OCI-LY1 (cell line): ENCODE results near the gene FGA.

ENCODE experiments used
- H2AFZ ChIP-seq: fragments of 200-600 bp; sonication (generic), shearing (Covaris generic); 2 replicates; pipeline ENCODE4 v1.6.0; 2014; ENCODE audit warnings: antibody characterized with exemption, mild to moderate bottlenecking, low read length
- H3F3A ChIP-seq: fragments of 200-600 bp; sonication (generic), shearing (Covaris generic); 2 replicates; pipeline ENCODE4 v1.6.0; 2014; ENCODE audit warnings: mild to moderate bottlenecking, antibody characterized with exemption, low read length, moderate library complexity; ENCODE audit not compliant: insufficient read depth
- H3K27ac ChIP-seq: fragments of 200-600 bp; sonication (generic); 2 replicates; pipeline ENCODE4 v1.5.1; 2014; ENCODE audit warnings: low read length, mixed run types, mild to moderate bottlenecking, low read depth; ENCODE audit not compliant: poor library complexity, severe bottlenecking
- H3K27me3 ChIP-seq: fragments of 200-600 bp; sonication (generic); 2 replicates; pipeline ENCODE4 v1.6.0; 2014; ENCODE audit warnings: antibody characterized with exemption, mild to moderate bottlenecking, low read length, moderate library complexity; ENCODE audit not compliant: insufficient read depth
- H3K36me3 ChIP-seq: fragments of 200-600 bp; sonication (generic); 2 replicates; pipeline ENCODE4 v1.6.1; 2014; ENCODE audit warnings: mild to moderate bottlenecking, antibody characterized with exemption, low read length, moderate library complexity, mixed read lengths; ENCODE audit not compliant: insufficient read depth
- H3K4me1 ChIP-seq: fragments of 200-600 bp; sonication (generic); 2 replicates; pipeline ENCODE4 v1.5.1; 2014; ENCODE audit warnings: mild to moderate bottlenecking, low read length, moderate library complexity; ENCODE audit not compliant: insufficient read depth, severe bottlenecking
- H3K4me2 ChIP-seq: fragments of 200-600 bp; sonication (generic), shearing (Covaris generic); 2 replicates; pipeline ENCODE4 v1.6.1; 2014; ENCODE audit warnings: low read length
- H3K4me3 ChIP-seq: fragments of 200-600 bp; sonication (generic); 2 replicates; pipeline ENCODE4 v1.5.1; 2014; ENCODE audit warnings: low read length, low read depth, mild to moderate bottlenecking, mixed read lengths; ENCODE audit not compliant: poor library complexity, severe bottlenecking
- H3K79me2 ChIP-seq: fragments of 200-600 bp; shearing (Covaris generic); 2 replicates; pipeline ENCODE4 v1.6.1; 2016; ENCODE audit warnings: mixed run types, low read length, mixed read lengths; ENCODE audit not compliant: insufficient read depth
- H3K9ac ChIP-seq: fragments of 200-600 bp; sonication (generic), shearing (Covaris generic); 2 replicates; pipeline ENCODE4 v1.6.1; 2014; ENCODE audit warnings: mild to moderate bottlenecking, low read length, mixed read lengths
- H3K9me2 ChIP-seq: fragments of 200-600 bp; sonication (generic), shearing (Covaris generic); 2 replicates; pipeline ENCODE4 v1.6.1; 2014; ENCODE audit warnings: low read depth, mild to moderate bottlenecking, low read length, mixed read lengths
- H3K9me3 ChIP-seq: fragments of 200-600 bp; shearing (Covaris generic); 2 replicates; pipeline ENCODE4 v1.6.1; 2014; ENCODE audit warnings: low read length, mixed read lengths
- H4K20me1 ChIP-seq: fragments of 200-600 bp; sonication (generic), shearing (Covaris generic); 2 replicates; pipeline ENCODE4 v1.6.0; 2016; ENCODE audit warnings: mild to moderate bottlenecking, low read length; ENCODE audit not compliant: insufficient read depth
- CTCF ChIP-seq: fragments of 200-600 bp; sonication (generic), shearing (Covaris generic); IDR thresholded peaks from 2 replicates; pipeline ENCODE4 v1.5.1; 2017; ENCODE audit warnings: mild to moderate bottlenecking, antibody characterized with exemption, low read length, moderate library complexity, mixed read lengths
- EZH2 ChIP-seq: fragments of 200-600 bp; sonication (generic), shearing (Covaris generic); IDR thresholded peaks from 2 replicates; pipeline ENCODE4 v1.8.0; 2017; ENCODE audit warnings: borderline replicate concordance, mixed run types, mild to moderate bottlenecking, antibody characterized with exemption, low read length, moderate library complexity, mixed read lengths

Gene FGA

GRCh38 chr4:154604696-154605200 is 14.2 kb upstream of the FGA start:
- Histone ChIP-seq H3F3A (no peaks in the 10 kb centered on the region), H3K27me3 (no peaks in the 10 kb centered on the region), H3K4me3 (no peak overlapping the region), H3K9ac (no peak overlapping the region), H3K4me2 (no peak overlapping the region), H3K79me2 (no peaks in the 10 kb centered on the region), H3K4me1 (no peaks in the 10 kb centered on the region), H2AFZ (no peak overlapping the region), H3K9me3 (no peaks in the 10 kb centered on the region), H3K9me2 (no peaks in the 10 kb centered on the region), H3K36me3 (no peaks in the 10 kb centered on the region), H3K27ac (no peak overlapping the region), H4K20me1 (no peaks in the 10 kb centered on the region)
- no peak for TF ChIP-seq EZH2
- TF ChIP-seq CTCF: no peak

GRCh38 chr4:154603033-154603943 is 12.7 kb upstream of the FGA start:
- no peak overlapping the region for H2AFZ ChIP-seq
- H3K4me3 ChIP-seq: no peak overlapping the region
- H3K36me3 ChIP-seq: no peaks in the 10 kb centered on the region
- H3K9me3 ChIP-seq: no peaks in the 10 kb centered on the region
- H3K79me2 ChIP-seq: no peaks in the 10 kb centered on the region
- no peaks in the 10 kb centered on the region for H4K20me1 ChIP-seq
- H3K9me2 ChIP-seq: no peaks in the 10 kb centered on the region
- TF ChIP-seq CTCF: no peak
- no peak for TF ChIP-seq EZH2
- no peaks in the 10 kb centered on the region for H3K4me1 ChIP-seq
- H3K27me3 ChIP-seq: no peaks in the 10 kb centered on the region
- H3K9ac ChIP-seq: no peak overlapping the region
- no peaks in the 10 kb centered on the region for H3F3A ChIP-seq
- H3K27ac ChIP-seq: no peak overlapping the region
- H3K4me2 ChIP-seq: no peak overlapping the region

GRCh38 chr4:154602404-154603020 is 12.0 kb upstream of the FGA start:
- Histone ChIP-seq H3K27ac (no peak overlapping the region), H3K79me2 (no peaks in the 10 kb centered on the region), H3K9me2 (no peaks in the 10 kb centered on the region), H3F3A (no peaks in the 10 kb centered on the region), H2AFZ (no peak overlapping the region), H3K36me3 (no peaks in the 10 kb centered on the region), H3K9ac (no peak overlapping the region), H3K4me2 (no peak overlapping the region), H4K20me1 (no peaks in the 10 kb centered on the region), H3K9me3 (no peaks in the 10 kb centered on the region), H3K4me1 (no peaks in the 10 kb centered on the region), H3K4me3 (no peak overlapping the region), H3K27me3 (no peaks in the 10 kb centered on the region)
- TF ChIP-seq EZH2 (no peak), CTCF (no peak)
